ENCODE measurements around the gene AMDHD2.
"Not testable (repeated sequence)": the region's sequence is repeated elsewhere in the genome, so short reads cannot be mapped to it uniquely, and the experiment has no call there.

The AMDHD2 gene

GRCh38 chr16:2533142-2533755 is 13.1 kb downstream of the AMDHD2 start:
- H3K4me1 ChIP-seq (ENCODE audit: insufficient read depth, low read length); H3K9me3 ChIP-seq (ENCODE audit: insufficient read depth, low read depth, low read length); H3K27me3 ChIP-seq (ENCODE audit: insufficient read depth, low read length); H3K9ac ChIP-seq (ENCODE audit: low read depth, low read length); H3K27ac ChIP-seq (ENCODE audit: low read length): not testable (repeated sequence)
- H3K36me3 ChIP-seq (ENCODE audit: insufficient read depth, low read depth, low read length) = peaks cover 15% of the 10 kb centered on the region; the same call in 1 of the 2 replicates
- H3K4me3 ChIP-seq (ENCODE audit: low read length) = peak overlapping the region; percentile 73

- H3K9ac ChIP-seq (ENCODE audit: low read depth, low read length) = no peak overlapping the region
- peaks cover 6% of the 10 kb centered on the region; the same call in 1 of the 2 replicates for H3K4me1 ChIP-seq (ENCODE audit: insufficient read depth, low read length)
- no peaks in the 10 kb centered on the region; the same call in 1 of the 2 replicates for H3K27me3 ChIP-seq (ENCODE audit: insufficient read depth, low read length)
- peaks cover 9% of the 10 kb centered on the region; the same call in 1 of the 2 replicates for H3K36me3 ChIP-seq (ENCODE audit: insufficient read depth, low read depth, low read length)
- H3K27ac ChIP-seq (ENCODE audit: low read length) = no peak overlapping the region
- H3K4me3 ChIP-seq (ENCODE audit: low read length) = no peak overlapping the region
- no peaks in the 10 kb centered on the region for H3K9me3 ChIP-seq (ENCODE audit: insufficient read depth, low read depth, low read length)
Observed at GRCh38 chr16:2533912-2534311, 13.7 kb downstream of the AMDHD2 start.

DNA sequence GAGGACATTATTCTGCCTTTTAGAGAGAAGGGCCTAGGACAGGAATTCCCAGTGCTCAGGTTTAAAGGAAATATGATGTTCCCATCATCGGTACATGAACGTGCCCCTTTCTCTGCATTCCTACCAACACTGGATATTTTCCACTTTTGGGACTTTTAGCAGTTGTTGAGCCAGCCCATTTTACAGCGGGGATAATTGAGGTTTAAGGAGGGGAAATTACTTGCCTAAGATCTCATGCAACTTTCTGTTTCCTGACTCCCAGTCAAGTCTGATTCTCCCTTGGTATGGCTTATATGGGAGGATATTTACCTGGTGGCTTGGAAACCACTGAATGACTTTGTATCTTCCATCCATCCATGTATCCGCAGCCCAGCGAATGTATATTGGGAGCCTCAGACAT is 14.2 kb downstream of the AMDHD2 start:
- H3K36me3 ChIP-seq (ENCODE audit: insufficient read depth, low read depth, low read length); H3K4me3 ChIP-seq (ENCODE audit: low read length); H3K9ac ChIP-seq (ENCODE audit: low read depth, low read length); H3K27me3 ChIP-seq (ENCODE audit: insufficient read depth, low read length); H3K9me3 ChIP-seq (ENCODE audit: insufficient read depth, low read depth, low read length); H3K4me1 ChIP-seq (ENCODE audit: insufficient read depth, low read length); H3K27ac ChIP-seq (ENCODE audit: low read length): not testable (repeated sequence)

DNA sequence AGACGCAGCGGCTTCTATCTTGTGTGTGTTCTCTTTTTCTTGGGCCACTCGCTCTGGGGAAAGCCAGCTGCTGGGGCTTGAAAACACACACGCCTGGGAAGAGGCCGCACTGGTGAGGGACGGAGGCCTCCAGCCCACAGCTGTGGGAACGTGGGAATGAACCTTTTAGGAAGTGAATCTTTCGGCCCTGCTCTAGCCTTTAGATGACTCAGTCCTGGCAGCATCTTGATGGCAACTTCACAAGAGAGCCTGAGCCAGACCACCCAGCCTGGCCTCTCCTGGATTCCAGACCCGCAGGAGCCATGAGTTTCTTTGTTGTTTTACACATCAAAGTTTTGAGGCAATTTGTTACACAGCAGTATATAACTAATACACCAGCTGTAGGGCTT is 15.4 kb downstream of the AMDHD2 start:
- Histone ChIP-seq H3K4me1 (ENCODE audit: insufficient read depth, low read length) (peaks cover 6% of the 10 kb centered on the region; the same call in 1 of the 2 replicates), H3K9ac (ENCODE audit: low read depth, low read length) (no peak overlapping the region), H3K36me3 (ENCODE audit: insufficient read depth, low read depth, low read length) (no peaks in the 10 kb centered on the region), H3K27me3 (ENCODE audit: insufficient read depth, low read length) (no peaks in the 10 kb centered on the region; the same call in 1 of the 2 replicates), H3K4me3 (ENCODE audit: low read length) (no peak overlapping the region), H3K9me3 (ENCODE audit: insufficient read depth, low read depth, low read length) (no peaks in the 10 kb centered on the region), H3K27ac (ENCODE audit: low read length) (no peak overlapping the region)

DNA sequence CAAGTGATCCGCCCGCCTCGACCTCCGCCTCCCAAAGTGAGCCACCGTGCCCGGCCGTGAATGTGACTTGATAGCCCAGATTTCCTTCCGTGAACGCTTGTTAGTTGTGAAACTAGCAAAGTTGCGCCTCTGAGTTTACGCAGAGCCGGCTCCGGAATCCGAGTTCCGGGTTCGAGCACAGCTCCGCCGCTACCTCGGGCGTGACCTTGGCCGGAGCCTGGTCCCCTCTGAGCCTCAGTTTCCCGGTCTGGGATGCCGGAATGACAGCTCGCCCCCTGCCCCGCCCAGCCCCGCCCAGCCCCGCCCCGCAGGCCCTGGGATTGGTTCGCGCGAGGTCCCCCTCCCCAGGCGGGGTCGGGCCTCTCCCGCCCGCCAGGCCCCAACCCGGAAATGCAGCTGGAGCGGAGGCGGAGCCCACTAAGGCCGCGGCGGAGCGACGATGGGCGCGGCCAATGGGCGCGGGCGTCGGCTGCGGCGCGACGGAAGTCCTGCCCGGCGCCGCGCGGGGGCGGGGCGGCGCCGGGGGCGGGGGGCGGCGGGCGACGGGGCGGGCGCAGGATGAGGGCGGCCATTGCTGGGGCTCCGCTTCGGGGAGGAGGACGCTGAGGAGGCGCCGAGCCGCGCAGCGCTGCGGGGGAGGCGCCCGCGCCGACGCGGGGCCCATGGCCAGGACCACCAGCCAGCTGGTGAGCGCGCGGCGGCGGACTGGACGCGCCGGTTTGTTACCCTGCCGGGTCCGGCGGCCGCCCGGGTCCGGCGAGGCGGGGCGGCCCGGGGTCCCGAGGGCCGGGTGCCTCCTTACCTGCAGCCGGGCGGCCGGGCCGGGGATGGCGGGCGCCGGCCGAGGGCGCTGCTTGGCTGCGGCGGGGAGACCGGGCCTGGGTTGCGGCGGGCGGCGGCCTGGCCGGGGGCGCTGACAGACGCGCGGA is 17.5 kb downstream of the AMDHD2 start, which contains the start of gene PDPK1:
Gene PDPK1 (plus strand): TSS at position 571 of the 929 bp plus-strand sequence. CDS start 92 bp downstream, at position 663.
- Histone ChIP-seq H3K4me3 (ENCODE audit: low read length) (peak within 1 kb of the TSS; percentile 74), H3K9ac (ENCODE audit: low read depth, low read length) (peak within 1 kb of the TSS; percentile 32; the same call in 1 of the 2 replicates), H3K9me3 (ENCODE audit: insufficient read depth, low read depth, low read length) (no peaks in the 10 kb centered on the region), H3K4me1 (ENCODE audit: insufficient read depth, low read length) (no peaks in the 10 kb centered on the region), H3K27ac (ENCODE audit: low read length) (no peak within 1 kb of the TSS), H3K27me3 (ENCODE audit: insufficient read depth, low read length) (no peaks in the 10 kb centered on the region; the same call in 1 of the 2 replicates), H3K36me3 (ENCODE audit: insufficient read depth, low read depth, low read length) (no peaks in the 10 kb centered on the region)

- H3K4me1 ChIP-seq (ENCODE audit: insufficient read depth, low read length); H3K27me3 ChIP-seq (ENCODE audit: insufficient read depth, low read length); H3K27ac ChIP-seq (ENCODE audit: low read length); H3K9me3 ChIP-seq (ENCODE audit: insufficient read depth, low read depth, low read length); H3K36me3 ChIP-seq (ENCODE audit: insufficient read depth, low read depth, low read length); H3K9ac ChIP-seq (ENCODE audit: low read depth, low read length): not testable (repeated sequence)
- 0 out of 2 replicates have a peak overlapping the region, but pooled peaks have one; percentile 72 for H3K4me3 ChIP-seq (ENCODE audit: low read length)
Observed at GRCh38 chr16:2539192-2539844, 19.1 kb downstream of the AMDHD2 start.

- H3K9me3 ChIP-seq (ENCODE audit: insufficient read depth, low read depth, low read length); H3K9ac ChIP-seq (ENCODE audit: low read depth, low read length); H3K36me3 ChIP-seq (ENCODE audit: insufficient read depth, low read depth, low read length); H3K27me3 ChIP-seq (ENCODE audit: insufficient read depth, low read length); H3K4me3 ChIP-seq (ENCODE audit: low read length); H3K4me1 ChIP-seq (ENCODE audit: insufficient read depth, low read length); H3K27ac ChIP-seq (ENCODE audit: low read length): not testable (repeated sequence)
Observed at GRCh38 chr16:2539845-2540458, 19.8 kb downstream of the AMDHD2 start.

DNA sequence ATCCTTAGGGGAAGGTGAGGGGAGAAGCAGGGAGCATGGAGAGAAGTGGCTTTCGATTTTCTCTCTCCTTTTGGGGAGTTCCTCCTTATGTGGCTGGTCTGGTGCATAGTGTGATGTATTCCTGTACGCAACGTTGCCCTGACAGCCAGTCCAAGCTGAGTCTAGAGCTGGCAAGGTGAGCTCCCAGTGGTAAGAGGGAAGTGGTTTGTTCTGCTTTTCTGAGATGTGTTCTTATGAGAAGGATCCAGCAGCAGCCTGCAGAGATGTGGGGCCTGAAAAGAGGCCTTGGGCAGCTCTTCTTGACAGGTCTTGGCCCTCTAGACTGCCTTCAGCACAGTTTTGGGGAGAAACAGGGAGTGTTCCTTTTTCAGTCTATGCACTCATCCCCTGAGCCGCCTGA is 20.7 kb downstream of the AMDHD2 start:
- H3K27ac ChIP-seq (ENCODE audit: low read length); H3K4me3 ChIP-seq (ENCODE audit: low read length); H3K4me1 ChIP-seq (ENCODE audit: insufficient read depth, low read length); H3K9me3 ChIP-seq (ENCODE audit: insufficient read depth, low read depth, low read length); H3K36me3 ChIP-seq (ENCODE audit: insufficient read depth, low read depth, low read length); H3K9ac ChIP-seq (ENCODE audit: low read depth, low read length); H3K27me3 ChIP-seq (ENCODE audit: insufficient read depth, low read length): not testable (repeated sequence)

- H3K27me3 ChIP-seq (ENCODE audit: insufficient read depth, low read length); H3K4me1 ChIP-seq (ENCODE audit: insufficient read depth, low read length): not testable (repeated sequence)
Observed at GRCh38 chr16:2541409-2541808, 21.2 kb downstream of the AMDHD2 start.

DNA sequence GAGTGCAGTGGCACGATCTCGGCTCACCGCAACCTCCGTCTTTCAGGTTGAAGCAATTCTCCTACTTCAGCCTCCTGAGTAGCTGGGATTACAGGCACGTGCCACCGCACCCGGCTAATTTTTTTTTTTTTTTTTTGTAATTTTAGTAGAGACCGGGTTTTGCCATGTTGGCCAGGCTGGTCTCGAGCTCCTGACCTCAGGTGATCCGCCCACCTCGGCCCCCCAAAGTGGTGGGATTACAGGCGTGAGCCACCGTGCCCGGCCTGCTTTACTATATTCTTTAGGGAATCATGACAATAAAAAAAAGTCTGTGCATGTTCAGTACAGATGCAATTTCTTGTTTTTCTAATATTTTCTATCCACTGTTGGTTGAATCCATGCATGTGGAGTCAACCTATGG is 23.6 kb downstream of the AMDHD2 start:
- H3K4me3 ChIP-seq (ENCODE audit: low read length); H3K27me3 ChIP-seq (ENCODE audit: insufficient read depth, low read length); H3K36me3 ChIP-seq (ENCODE audit: insufficient read depth, low read depth, low read length): not testable (repeated sequence)

More at GRCh38 chr16:2541409-2541808, 21.2 kb downstream of the AMDHD2 start:
- H3K36me3 ChIP-seq (ENCODE audit: insufficient read depth, low read depth, low read length); H3K9me3 ChIP-seq (ENCODE audit: insufficient read depth, low read depth, low read length); H3K9ac ChIP-seq (ENCODE audit: low read depth, low read length); H3K27ac ChIP-seq (ENCODE audit: low read length); H3K4me3 ChIP-seq (ENCODE audit: low read length): not testable (repeated sequence)

GRCh38 chr16:2550283-2550878 is 30.2 kb downstream of the AMDHD2 start:
- H3K36me3 ChIP-seq (ENCODE audit: insufficient read depth, low read depth, low read length); H3K9me3 ChIP-seq (ENCODE audit: insufficient read depth, low read depth, low read length); H3K4me3 ChIP-seq (ENCODE audit: low read length); H3K9ac ChIP-seq (ENCODE audit: low read depth, low read length); H3K4me1 ChIP-seq (ENCODE audit: insufficient read depth, low read length); H3K27me3 ChIP-seq (ENCODE audit: insufficient read depth, low read length); H3K27ac ChIP-seq (ENCODE audit: low read length): not testable (repeated sequence)

More for the DNA sequence above, 23.6 kb downstream of the AMDHD2 start:
- H3K4me1 ChIP-seq (ENCODE audit: insufficient read depth, low read length); H3K27ac ChIP-seq (ENCODE audit: low read length); H3K9me3 ChIP-seq (ENCODE audit: insufficient read depth, low read depth, low read length); H3K9ac ChIP-seq (ENCODE audit: low read depth, low read length): not testable (repeated sequence)

Measured in iPS-20b (cell line).